NT2/D1 (cell line): ENCODE results near the gene CDH4.

Experiments used
- DNase-seq: peaks from one replicate; pipeline ENCODE4 v3.0.0-alpha.2; 2011; ENCODE audit warnings: low read depth, low spot score
- H3K27me3 ChIP-seq: 2 replicates; pipeline ENCODE4 v1.6.0; 2011; ENCODE audit warnings: mild to moderate bottlenecking; ENCODE audit not compliant: insufficient read length, insufficient read depth
- H3K36me3 ChIP-seq: 2 replicates; pipeline ENCODE4 v1.6.1; 2011; ENCODE audit warnings: mild to moderate bottlenecking, low read length, mixed read lengths; ENCODE audit not compliant: insufficient read depth, insufficient read length
- H3K4me1 ChIP-seq: 2 replicates; pipeline ENCODE4 v1.5.1; 2011; ENCODE audit not compliant: insufficient read depth, insufficient read length
- H3K4me3 ChIP-seq: 2 replicates; pipeline ENCODE4 v1.5.1; 2011; ENCODE audit warnings: low read depth; ENCODE audit not compliant: insufficient read length
- H3K9ac ChIP-seq: 2 replicates; pipeline ENCODE4 v1.6.0; 2011; ENCODE audit warnings: low read depth; ENCODE audit not compliant: insufficient read length
- H3K9me3 ChIP-seq: 2 replicates; pipeline ENCODE4 v1.5.1; 2011; ENCODE audit warnings: mild to moderate bottlenecking, low read length; ENCODE audit not compliant: insufficient read depth
- SUZ12 ChIP-seq: IDR thresholded peaks from 2 replicates; pipeline ENCODE4 v1.6.1; 2011; ENCODE audit not compliant: insufficient read length, insufficient read depth; ENCODE audit errors: extremely low read depth
- YY1 ChIP-seq: IDR thresholded peaks from 2 replicates; pipeline ENCODE4 v1.6.1; 2011; ENCODE audit not compliant: insufficient read length, insufficient read depth
- ZNF274 ChIP-seq: IDR thresholded peaks from 2 replicates; pipeline ENCODE4 v1.6.1; 2011; ENCODE audit warnings: mild to moderate bottlenecking, low read depth, low read length

The CDH4 gene

DNA sequence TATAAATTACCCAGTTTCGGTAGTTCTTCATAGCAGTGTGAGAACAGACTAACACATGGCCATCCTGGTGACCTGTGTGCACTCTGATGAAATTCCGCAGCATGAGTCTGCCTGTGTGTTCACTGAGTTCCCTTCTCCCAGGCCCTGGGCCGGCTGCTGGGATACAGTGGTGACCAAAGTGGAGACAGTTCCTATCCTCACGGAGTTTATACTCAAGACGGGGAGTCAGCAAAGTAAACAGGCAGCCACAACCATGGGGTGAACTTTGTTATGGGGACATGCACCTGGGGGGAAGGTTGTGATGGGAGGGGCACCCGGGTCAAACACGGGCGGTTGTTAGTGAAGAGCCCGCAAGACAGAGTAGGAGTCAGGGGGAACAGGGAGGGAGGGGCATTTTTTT is 202.0 kb downstream of the CDH4 start:
- TF ChIP-seq ZNF274 (no peak), SUZ12 (no peak), YY1 (no peak)
- peaks cover 12% of the 10 kb centered on the region for H3K27me3 ChIP-seq
- no peak overlapping the region for H3K4me3 ChIP-seq
- no peaks in the 10 kb centered on the region for H3K36me3 ChIP-seq
- H3K9ac ChIP-seq: no peak overlapping the region
- H3K4me1 ChIP-seq: peaks cover 3% of the 10 kb centered on the region
- no peak for DNase-seq
- 0 out of 2 replicates have a peak, but pooled peaks cover 3% of the 10 kb centered on the region for H3K9me3 ChIP-seq

DNA sequence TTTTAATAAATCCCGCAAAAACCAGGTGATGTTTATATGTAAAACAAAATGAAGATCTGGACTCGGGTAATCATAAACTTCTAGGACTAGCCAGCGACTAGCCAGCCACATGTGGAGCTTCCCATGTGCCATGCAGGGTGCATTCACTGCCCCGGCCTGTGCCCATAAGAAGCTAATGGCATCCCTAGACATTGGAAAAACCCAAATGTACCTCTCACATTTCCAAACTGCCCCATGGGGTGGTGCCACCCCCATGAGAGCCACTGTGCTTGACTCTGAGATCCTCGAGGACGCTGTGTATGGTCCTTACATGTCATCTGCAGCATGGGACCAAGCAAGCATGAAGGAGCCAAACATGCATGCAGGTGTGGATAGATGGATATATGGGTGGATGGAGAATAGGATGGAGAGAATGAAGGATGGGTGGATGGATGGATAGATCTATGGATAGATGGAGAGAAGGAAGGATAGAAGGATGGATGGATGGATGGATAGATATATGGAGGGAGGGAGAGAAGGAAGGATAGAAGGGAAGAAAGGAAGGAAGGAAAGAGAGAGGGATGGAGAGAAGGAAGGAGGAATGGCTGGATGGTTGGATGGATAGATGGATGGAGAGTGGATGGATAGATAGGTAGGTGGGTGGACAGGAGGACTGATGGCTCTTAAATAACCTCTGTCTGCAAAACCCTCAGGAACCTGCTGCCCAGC is 203.6 kb downstream of the CDH4 start:
- no peak for TF ChIP-seq YY1
- no peak for TF ChIP-seq ZNF274
- no peak for TF ChIP-seq SUZ12
- H3K4me3 ChIP-seq: no peak overlapping the region
- no peak overlapping the region for H3K9ac ChIP-seq

DNA sequence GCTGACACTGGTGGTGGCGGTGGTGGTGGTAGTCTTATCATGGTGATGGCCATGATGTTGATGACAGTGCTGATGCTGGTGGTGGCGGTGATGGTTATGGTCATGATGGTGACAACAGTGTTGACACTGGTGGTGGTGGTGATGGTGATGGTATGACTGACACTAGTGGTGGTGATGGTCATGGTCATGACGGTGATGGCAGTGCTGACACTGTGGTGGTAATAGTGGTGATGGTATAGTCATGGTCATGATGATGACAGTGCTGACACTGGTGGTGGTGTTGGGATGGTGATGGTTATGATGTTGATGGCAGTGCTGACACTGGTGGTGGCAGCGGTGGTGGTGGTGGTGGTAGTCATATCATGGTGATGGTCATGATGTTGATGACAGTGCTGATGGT is 205.7 kb downstream of the CDH4 start:
- TF ChIP-seq SUZ12 (no peak), YY1 (no peak), ZNF274 (no peak)
- Histone ChIP-seq H3K36me3 (no peaks in the 10 kb centered on the region), H3K27me3 (peaks cover 16% of the 10 kb centered on the region), H3K9me3 (peaks cover 12% of the 10 kb centered on the region; the same call in 1 of the 2 replicates), H3K4me3 (no peak overlapping the region), H3K4me1 (no peaks in the 10 kb centered on the region), H3K9ac (no peak overlapping the region)
- DNase-seq: no peak

More for the DNA sequence above, 203.6 kb downstream of the CDH4 start:
- Histone ChIP-seq H3K36me3 (no peaks in the 10 kb centered on the region), H3K9me3 (0 out of 2 replicates have a peak, but pooled peaks cover 3% of the 10 kb centered on the region), H3K27me3 (peaks cover 12% of the 10 kb centered on the region), H3K4me1 (no peaks in the 10 kb centered on the region)
- no peak for DNase-seq

DNA sequence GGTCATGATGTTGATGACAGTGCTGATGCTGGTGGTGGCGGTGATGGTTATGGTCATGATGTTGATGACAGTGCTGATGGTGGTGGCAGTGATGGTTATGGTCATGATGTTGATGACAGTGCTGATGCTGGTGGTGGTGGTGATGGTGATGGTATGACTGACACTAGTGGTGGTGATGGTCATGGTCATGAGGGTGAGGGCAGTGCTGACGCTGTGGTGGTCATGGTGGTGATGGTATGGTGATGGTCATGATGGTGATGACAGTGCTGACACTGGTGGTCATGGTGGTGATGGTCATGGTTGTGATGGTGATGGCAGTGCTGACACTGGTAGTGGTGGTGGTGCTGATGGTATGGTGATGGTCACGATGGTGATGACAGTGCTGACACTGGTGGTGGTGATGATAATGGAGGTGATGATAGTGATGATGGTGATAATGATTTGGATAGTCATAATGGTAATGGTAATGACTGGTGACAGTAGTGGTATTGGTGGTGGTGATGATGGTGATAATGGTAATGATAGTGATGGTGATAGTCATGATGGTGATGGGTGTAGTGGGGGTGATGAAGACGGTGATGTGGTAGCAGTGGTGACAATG is 206.2 kb downstream of the CDH4 start:
- Histone ChIP-seq H3K4me3 (no peak overlapping the region), H3K27me3 (peaks cover 16% of the 10 kb centered on the region), H3K36me3 (no peaks in the 10 kb centered on the region), H3K9ac (no peak overlapping the region), H3K4me1 (no peaks in the 10 kb centered on the region), H3K9me3 (peaks cover 17% of the 10 kb centered on the region; the same call in 1 of the 2 replicates)
- TF ChIP-seq YY1 (no peak), ZNF274 (no peak), SUZ12 (no peak)
- no peak for DNase-seq

DNA sequence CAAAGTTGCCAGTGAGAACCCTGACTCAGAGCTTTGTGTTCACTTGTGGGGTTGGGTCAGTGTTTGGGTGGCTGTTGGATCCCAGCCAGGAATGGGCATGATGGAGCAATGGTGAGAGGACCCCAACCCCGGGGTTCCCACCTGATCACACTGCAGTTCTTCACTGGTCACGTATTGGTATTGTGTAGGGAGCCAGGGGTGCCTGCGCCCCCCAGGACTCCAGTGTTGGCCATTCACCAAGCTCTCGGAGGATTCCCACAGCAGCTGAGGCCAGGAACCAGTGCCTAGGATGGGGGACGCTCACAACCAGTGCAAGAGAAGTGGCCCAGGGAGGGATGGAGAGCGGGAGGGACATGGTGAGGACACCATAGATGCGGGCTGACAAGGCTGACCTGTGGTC is 207.2 kb downstream of the CDH4 start:
- no peaks in the 10 kb centered on the region for H3K36me3 ChIP-seq
- peaks cover 21% of the 10 kb centered on the region; the same call in 1 of the 2 replicates for H3K9me3 ChIP-seq
- TF ChIP-seq ZNF274 (no peak), SUZ12 (no peak), YY1 (no peak)
- no peak overlapping the region for H3K9ac ChIP-seq
- no peaks in the 10 kb centered on the region for H3K4me1 ChIP-seq
- DNase-seq: no peak
- H3K27me3 ChIP-seq: peaks cover 16% of the 10 kb centered on the region
- H3K4me3 ChIP-seq: no peak overlapping the region

DNA sequence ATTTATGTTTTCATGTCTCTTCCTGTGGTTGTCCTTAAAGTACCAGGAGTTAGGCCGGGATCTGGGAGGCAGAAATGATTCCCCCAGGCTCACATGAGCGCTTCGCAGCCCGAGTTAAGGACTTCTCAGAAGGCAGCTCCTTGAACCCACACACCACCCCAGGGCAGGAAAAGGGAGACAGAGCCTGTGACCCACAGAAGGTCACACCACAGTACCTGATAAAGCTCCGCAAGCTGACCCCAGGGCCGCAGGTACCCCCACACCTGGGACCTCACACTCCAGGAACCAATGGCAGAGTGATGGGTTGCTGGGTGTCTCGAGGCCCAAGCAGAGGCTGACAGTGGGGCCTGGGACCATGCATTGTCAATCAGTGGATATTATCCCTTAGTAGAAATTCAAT is 207.6 kb downstream of the CDH4 start:
- no peak overlapping the region for H3K9ac ChIP-seq
- no peaks in the 10 kb centered on the region for H3K36me3 ChIP-seq
- no peak overlapping the region for H3K4me3 ChIP-seq
- H3K9me3 ChIP-seq: peaks cover 21% of the 10 kb centered on the region; the same call in 1 of the 2 replicates
- TF ChIP-seq ZNF274 (no peak), YY1 (no peak), SUZ12 (no peak)
- DNase-seq: no peak
- peaks cover 16% of the 10 kb centered on the region for H3K27me3 ChIP-seq
- no peaks in the 10 kb centered on the region for H3K4me1 ChIP-seq

DNA sequence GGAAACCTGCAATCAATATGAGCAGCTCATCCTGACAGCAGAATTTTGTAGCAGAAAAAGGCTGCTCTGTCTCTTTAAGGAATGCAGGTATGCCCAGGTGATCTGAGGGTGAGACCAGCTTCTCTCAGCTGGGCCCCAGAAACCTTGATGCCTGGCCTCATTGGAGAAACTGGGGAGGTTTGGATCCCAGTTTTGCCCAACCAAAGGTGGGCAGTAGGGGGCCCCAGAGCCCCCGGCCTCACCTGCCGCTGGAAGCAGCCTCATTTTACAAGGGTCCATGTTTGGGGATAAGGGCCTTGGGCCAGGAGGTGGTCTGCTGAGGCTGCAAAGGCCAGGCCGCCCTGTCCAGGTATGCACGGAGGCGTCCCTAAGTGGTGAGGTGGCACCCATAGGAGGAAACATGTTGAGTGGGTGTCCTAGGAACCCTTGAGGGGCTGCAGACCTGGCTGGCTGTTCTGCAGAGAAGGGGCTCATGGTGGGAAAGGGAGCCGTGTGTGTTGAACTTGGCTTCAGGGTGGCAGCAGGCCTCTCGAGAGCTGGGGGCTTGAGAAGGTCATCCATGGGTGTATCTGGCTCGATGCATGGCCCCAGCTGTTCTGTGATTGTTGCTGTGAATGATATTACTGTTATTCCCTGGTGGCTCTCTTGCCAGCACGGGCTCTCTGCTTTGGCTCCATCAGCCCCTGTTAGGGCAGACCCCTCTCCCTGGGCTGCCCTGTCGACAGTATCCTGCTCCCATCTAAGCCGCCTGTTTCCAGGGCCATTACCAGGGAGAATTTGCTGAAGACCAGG is 208.4 kb downstream of the CDH4 start:
- Histone ChIP-seq H3K36me3 (no peaks in the 10 kb centered on the region), H3K4me3 (no peak overlapping the region), H3K4me1 (no peaks in the 10 kb centered on the region), H3K9ac (no peak overlapping the region), H3K27me3 (peaks cover 16% of the 10 kb centered on the region), H3K9me3 (peaks cover 21% of the 10 kb centered on the region; the same call in 1 of the 2 replicates)
- no peak for DNase-seq
- no peak for TF ChIP-seq ZNF274
- TF ChIP-seq SUZ12: no peak
- TF ChIP-seq YY1: no peak
